GM13977 (cell line): ENCODE results near the gene CHD5.

Experiments used
- DNase-seq: peaks from one replicate; pipeline ENCODE4 v3.0.0; 2012; ENCODE audit warnings: low spot score
- CTCF ChIP-seq: IDR thresholded peaks from 2 replicates; pipeline ENCODE4 v1.5.1; 2012; ENCODE audit warnings: mild to moderate bottlenecking, control low read depth; ENCODE audit not compliant: insufficient read depth; ENCODE audit errors: extremely low read depth, missing control alignments
- in situ Hi-C: fragments of 300-500 bp; cut with MboI; formaldehyde crosslinking; loops from one replicate; pipeline ENCODE4 v1.12.0; 2022; ENCODE audit warnings: low sequenced_read_pairs, low pct_unique_long_range_greater_than_20kb, mixed read lengths, inconsistent platforms; ENCODE audit not compliant: unreplicated experiment

The CHD5 gene

GRCh38 chr1:6205849-6206519, 25.9 kb upstream of the CHD5 start, which contains the start of gene RNF207:
Gene RNF207, plus strand, starts transcription at chr1:6206119. Its CDS starts 417 bp downstream, at chr1:6206536.
- no peak for TF ChIP-seq CTCF
- DNase-seq, result peak; percentile 93
- in situ Hi-C loops, result no loop called here

- in situ Hi-C loops, result no loop called here
- no peak for DNase-seq
- TF ChIP-seq CTCF, result no peak
Observed at GRCh38 chr1:6202256-6202655, 22.1 kb upstream of the CHD5 start.

GRCh38 chr1:6200188-6200809, 20.2 kb upstream of the CHD5 start:
- in situ Hi-C loops, result no loop called here
- DNase-seq, result no peak
- no peak for TF ChIP-seq CTCF

GRCh38 chr1:6199298-6200187, 19.4 kb upstream of the CHD5 start, which contains the start of gene RPL22:
Gene RPL22, minus strand, starts transcription at chr1:6199595. Its CDS starts 22 bp downstream, at chr1:6199573.
- in situ Hi-C loops, result no loop called here
- DNase-seq, result peak; percentile 93
- no peak for TF ChIP-seq CTCF

- in situ Hi-C loops, result no loop called here
- no peak for TF ChIP-seq CTCF
- DNase-seq, result no peak
Observed at GRCh38 chr1:6198646-6199297, 18.7 kb upstream of the CHD5 start.
